Astrocyte (in vitro differentiated cells and primary cell): Measurements from ENCODE around the gene MRPS2. TPM values are rescaled to one million over a fixed set of nuclear protein-coding genes. Genes with fewer than 3 reads are reported as not detected.

Source experiments
- DNase-seq: peaks from one replicate; pipeline ENCODE4 v3.0.0-alpha.2; 2010; ENCODE audit warnings: low read depth
- FAIRE-seq: peaks from 2 replicates; lab custom pipeline; 2011; peaks lifted over from hg19 to GRCh38; lab: Jason Lieb, UNC
- H2AFZ ChIP-seq: 2 replicates; pipeline ENCODE4 v1.6.0; 2012; ENCODE audit warnings: low read depth, low read length, inconsistent platforms
- H3K27ac ChIP-seq: 2 replicates; pipeline ENCODE4 v1.5.1; 2011; ENCODE audit warnings: low read depth, low read length, inconsistent platforms
- H3K27me3 ChIP-seq: 2 replicates; pipeline ENCODE4 v1.6.0; 2011; ENCODE audit warnings: low read length, inconsistent platforms; ENCODE audit not compliant: insufficient read depth
- H3K36me3 ChIP-seq: 2 replicates; pipeline ENCODE4 v1.5.1; 2011; ENCODE audit warnings: low read length, inconsistent platforms; ENCODE audit not compliant: insufficient read depth
- H3K4me1 ChIP-seq: 2 replicates; pipeline ENCODE4 v1.5.1; 2011; ENCODE audit warnings: low read length, inconsistent platforms; ENCODE audit not compliant: insufficient read depth
- H3K4me2 ChIP-seq: 2 replicates; pipeline ENCODE4 v1.6.0; 2012; ENCODE audit warnings: low read length, inconsistent platforms
- H3K4me3 ChIP-seq: 2 replicates; pipeline ENCODE4 v1.5.1; 2011; ENCODE audit warnings: low read depth, mild to moderate bottlenecking, low read length, inconsistent platforms; ENCODE audit not compliant: insufficient read depth
- H3K79me2 ChIP-seq: 2 replicates; pipeline ENCODE4 v1.6.0; 2012; ENCODE audit warnings: mild to moderate bottlenecking, low read length, inconsistent platforms; ENCODE audit not compliant: insufficient read depth
- H3K9ac ChIP-seq: 2 replicates; pipeline ENCODE4 v1.6.0; 2012; ENCODE audit warnings: mild to moderate bottlenecking, low read length, inconsistent platforms
- H3K9me3 ChIP-seq: 2 replicates; pipeline ENCODE4 v1.5.1; 2012; ENCODE audit warnings: low read depth, mild to moderate bottlenecking, low read length, inconsistent platforms; ENCODE audit not compliant: insufficient read depth
- H4K20me1 ChIP-seq: 2 replicates; pipeline ENCODE4 v1.6.0; 2012; ENCODE audit warnings: low read length, inconsistent platforms; ENCODE audit not compliant: insufficient read depth
- H3K27ac Mint-ChIP-seq: one replicate; pipeline ENCODE4 v1.8.0; 2021; ENCODE audit warnings: mild to moderate bottlenecking, mixed read lengths; ENCODE audit not compliant: unreplicated experiment
- H3K27me3 Mint-ChIP-seq: one replicate; pipeline ENCODE4 v1.8.0; 2021; ENCODE audit warnings: low read depth, mixed read lengths; ENCODE audit not compliant: unreplicated experiment
- H3K36me3 Mint-ChIP-seq: one replicate; pipeline ENCODE4 v1.8.0; 2021; ENCODE audit warnings: low read depth, mixed read lengths; ENCODE audit not compliant: unreplicated experiment
- H3K4me1 Mint-ChIP-seq: one replicate; pipeline ENCODE4 v1.8.0; 2021; ENCODE audit warnings: low read depth, mixed read lengths; ENCODE audit not compliant: unreplicated experiment
- H3K4me3 Mint-ChIP-seq: one replicate; pipeline ENCODE4 v1.8.0; 2021; ENCODE audit warnings: mild to moderate bottlenecking, moderate library complexity, mixed read lengths; ENCODE audit not compliant: unreplicated experiment
- H3K9me3 Mint-ChIP-seq: one replicate; pipeline ENCODE4 v1.8.0; 2021; ENCODE audit warnings: mild to moderate bottlenecking, mixed read lengths; ENCODE audit not compliant: unreplicated experiment
- CTCF ChIP-seq: IDR thresholded peaks from 2 replicates; pipeline ENCODE4 v1.5.1; 2011; ENCODE audit warnings: low read depth, mild to moderate bottlenecking, inconsistent platforms, low read length, moderate library complexity; ENCODE audit not compliant: insufficient read depth
- EZH2 ChIP-seq: IDR thresholded peaks from 2 replicates; pipeline ENCODE4 v1.6.1; 2012; ENCODE audit warnings: mild to moderate bottlenecking, low read length, inconsistent platforms; ENCODE audit not compliant: insufficient read depth
- total RNA-seq: library from RNA; stranded (reverse); gene quantifications from 2 replicates; pipeline ENCODE4 v1.2.1, GENCODE V29; 2021

The MRPS2 gene
- total RNA-seq, 1 donor from 2014 or later: 38.6 TPM

DNA sequence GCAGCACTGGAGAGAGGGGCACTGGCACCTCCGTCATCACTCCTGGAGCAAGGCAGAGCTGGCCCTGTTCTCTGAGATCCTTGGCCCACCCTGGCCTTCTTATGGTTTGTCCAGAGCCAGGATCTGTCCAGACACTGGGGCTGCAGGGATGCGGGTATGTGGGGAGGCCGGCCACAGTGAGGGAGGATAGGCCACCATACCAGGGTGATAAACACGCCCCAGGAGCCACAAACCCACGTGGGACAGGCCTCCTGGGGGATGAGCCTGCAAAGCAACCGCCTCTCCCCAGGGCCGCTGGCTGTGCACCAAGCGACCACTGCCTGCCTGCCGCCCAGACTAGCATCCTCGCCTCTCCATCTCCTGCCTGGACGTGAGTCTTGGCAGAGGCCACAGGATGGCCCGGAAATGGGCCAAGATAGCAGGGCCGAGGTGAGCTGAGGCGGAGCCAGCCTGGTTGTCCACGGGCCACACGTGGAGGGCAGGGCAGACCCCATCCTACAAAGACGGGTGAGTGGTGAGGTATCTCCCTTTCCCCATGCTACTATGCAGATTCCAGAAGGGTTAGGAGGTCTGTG is 49.9 kb downstream of the MRPS2 start:
- Histone ChIP-seq H3K9ac (no peak overlapping the region), H3K4me1 (no peaks in the 10 kb centered on the region), H3K9me3 (no peaks in the 10 kb centered on the region), H3K4me2 (no peak overlapping the region), H3K36me3 (no peaks in the 10 kb centered on the region), H3K27ac (no peak overlapping the region), H4K20me1 (no peaks in the 10 kb centered on the region), H3K79me2 (no peaks in the 10 kb centered on the region), H2AFZ (no peak overlapping the region), H3K4me3 (no peak overlapping the region), H3K27me3 (no peaks in the 10 kb centered on the region)
- H3K4me3 Mint-ChIP-seq: no peak overlapping the region
- H3K9me3 Mint-ChIP-seq: peaks cover 7% of the 10 kb centered on the region
- no peak for DNase-seq
- H3K27me3 Mint-ChIP-seq: peaks cover 14% of the 10 kb centered on the region
- no peak overlapping the region for H3K27ac Mint-ChIP-seq
- H3K36me3 Mint-ChIP-seq: no peaks in the 10 kb centered on the region
- H3K4me1 Mint-ChIP-seq: no peaks in the 10 kb centered on the region
- TF ChIP-seq CTCF: no peak
- no peak for TF ChIP-seq EZH2
- FAIRE-seq: no peak

GRCh38 chr9:135551031-135551430 is 50.5 kb downstream of the MRPS2 start:
- Histone ChIP-seq H3K9ac (no peak overlapping the region), H3K27me3 (no peaks in the 10 kb centered on the region), H3K4me2 (no peak overlapping the region), H3K27ac (no peak overlapping the region), H2AFZ (no peak overlapping the region), H4K20me1 (no peaks in the 10 kb centered on the region), H3K4me1 (no peaks in the 10 kb centered on the region), H3K9me3 (no peaks in the 10 kb centered on the region), H3K4me3 (no peak overlapping the region), H3K79me2 (no peaks in the 10 kb centered on the region), H3K36me3 (no peaks in the 10 kb centered on the region)
- Mint-ChIP-seq H3K27ac (no peak overlapping the region), H3K4me3 (no peak overlapping the region), H3K9me3 (peaks cover 7% of the 10 kb centered on the region), H3K4me1 (no peaks in the 10 kb centered on the region), H3K36me3 (no peaks in the 10 kb centered on the region), H3K27me3 (peaks cover 14% of the 10 kb centered on the region)
- FAIRE-seq: no peak
- no peak for DNase-seq
- TF ChIP-seq EZH2 (no peak), CTCF (no peak)

DNA sequence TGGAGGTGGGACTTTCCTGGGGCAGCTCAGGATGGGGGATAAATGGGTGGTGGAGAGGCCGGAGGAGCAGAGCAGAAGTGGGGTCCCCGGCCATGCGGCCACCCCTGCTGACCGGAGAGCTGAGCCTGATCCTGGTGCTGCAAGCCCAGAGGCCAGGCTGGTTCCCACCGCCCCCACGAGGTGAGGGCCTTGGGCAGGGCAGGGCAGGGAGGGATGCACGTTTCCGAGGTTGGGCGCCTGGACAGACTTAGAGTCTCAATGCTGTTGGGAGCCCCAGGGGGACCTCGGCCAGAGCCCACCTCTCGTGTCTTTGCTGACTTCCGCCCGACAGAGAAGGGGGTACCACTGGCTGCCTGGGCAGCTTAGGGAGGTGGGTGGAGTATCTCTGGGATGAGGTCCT is 51.0 kb downstream of the MRPS2 start:
- peaks cover 7% of the 10 kb centered on the region for H3K9me3 Mint-ChIP-seq
- no peaks in the 10 kb centered on the region for H3K36me3 Mint-ChIP-seq
- Histone ChIP-seq H4K20me1 (no peaks in the 10 kb centered on the region), H3K4me2 (no peak overlapping the region), H3K36me3 (no peaks in the 10 kb centered on the region), H3K79me2 (no peaks in the 10 kb centered on the region), H3K27ac (no peak overlapping the region), H3K27me3 (no peaks in the 10 kb centered on the region), H3K9me3 (no peaks in the 10 kb centered on the region), H3K9ac (no peak overlapping the region), H3K4me1 (no peaks in the 10 kb centered on the region), H3K4me3 (no peak overlapping the region), H2AFZ (no peak overlapping the region)
- FAIRE-seq: no peak
- TF ChIP-seq EZH2: no peak
- TF ChIP-seq CTCF: no peak
- no peaks in the 10 kb centered on the region for H3K4me1 Mint-ChIP-seq
- peaks cover 14% of the 10 kb centered on the region for H3K27me3 Mint-ChIP-seq
- DNase-seq: no peak
- H3K27ac Mint-ChIP-seq: no peak overlapping the region
- H3K4me3 Mint-ChIP-seq: no peak overlapping the region
